Measurements from ENCODE around the gene NXF1. TPM values are rescaled to one million over a fixed set of nuclear protein-coding genes. Genes with fewer than 3 reads are reported as not detected.

NXF1 gene
- total RNA-seq, 1 experiment from 2014 or later: 69.0 TPM

- Histone ChIP-seq H3K4me1 (ENCODE audit: insufficient read depth, low read length) (no peaks in the 10 kb centered on the region), H2BK15ac (ENCODE audit: low read depth, low read length) (no peak overlapping the region), H2BK20ac (ENCODE audit: low read depth, low read length, poor library complexity, severe bottlenecking) (no peak overlapping the region), H3K79me2 (ENCODE audit: insufficient read depth, low read length) (peaks cover 21% of the 10 kb centered on the region; the same call in 1 of the 2 replicates), H3K4ac (ENCODE audit: low read depth, low read length) (no peak overlapping the region), H2AK5ac (ENCODE audit: insufficient read length, low read length) (no peak overlapping the region), H2AFZ (ENCODE audit: low read length) (no peak overlapping the region), H3K9me3 (ENCODE audit: control insufficient read depth, low read depth, low read length) (no peaks in the 10 kb centered on the region), H3K23me2 (ENCODE audit: insufficient read length, low read depth, low read length, poor library complexity, severe bottlenecking) (peaks cover 3% of the 10 kb centered on the region), H3K56ac (ENCODE audit: insufficient read length, low read depth, low read length) (no peak overlapping the region), H4K8ac (replicated peaks; ENCODE audit: insufficient read length, low read depth, low read length) (no peak overlapping the region), H3K9ac (ENCODE audit: extremely low read depth, insufficient read length, low read length) (no peak overlapping the region), H3K14ac (ENCODE audit: insufficient read depth, low read length) (no peak overlapping the region), H4K20me1 (ENCODE audit: control insufficient read depth, insufficient read depth, insufficient read length) (no peaks in the 10 kb centered on the region), H4K91ac (ENCODE audit: insufficient read length, low read depth, low read length) (no peak overlapping the region), H4K5ac (ENCODE audit: insufficient read length, low read depth, low read length) (no peak overlapping the region), H2BK120ac (ENCODE audit: low read depth, low read length, poor library complexity, severe bottlenecking) (no peak overlapping the region), H2BK12ac (ENCODE audit: insufficient read length, low read depth, low read length) (no peak overlapping the region), H3K27ac (ENCODE audit: insufficient read length, low read depth, low read length) (no peak overlapping the region), H3K4me2 (ENCODE audit: insufficient read depth, insufficient read length, low read length) (peak overlapping the region; percentile 38), H3K18ac (ENCODE audit: insufficient read length, low read depth, low read length) (no peak overlapping the region), H3T11ph (ENCODE audit: low read length) (no peak overlapping the region), H2BK5ac (ENCODE audit: insufficient read length, low read length) (no peak overlapping the region), H3K23ac (ENCODE audit: insufficient read length, low read depth, low read length) (no peak overlapping the region), H3K79me1 (ENCODE audit: insufficient read depth, low read depth, low read length, poor library complexity, severe bottlenecking) (peaks cover 9% of the 10 kb centered on the region), H3K27me3 (ENCODE audit: insufficient read depth, low read length) (no peaks in the 10 kb centered on the region)
- H3K9me3 Mint-ChIP-seq: no peaks in the 10 kb centered on the region
- H3K4me1 Mint-ChIP-seq: peaks cover 30 to 37% of the 10 kb centered on the region in 2 experiments
- H3K27me3 Mint-ChIP-seq (ENCODE audit: low read depth): no peaks in the 10 kb centered on the region
- H3K27ac Mint-ChIP-seq: peak overlapping the region in 2 of 3 experiments; percentile 42 to 51; a peak in 4 of 7 replicates
- no peak for DNase-seq
- TF ChIP-seq CTCF (conservative IDR thresholded peaks at IDR 0.05): no peak
- peak overlapping the region; percentile 13 to 97; a peak in 4 of 5 replicates for H3K4me3 Mint-ChIP-seq
- no CpG with 5 or more reads among the region's 10 CpGs for WGBS (ENCODE audit: extremely low coverage, insufficient read length, low lambda C conversion rate)
- peaks cover 20 to 32% (median 22%) of the 10 kb centered on the region in 3 experiments for H3K36me3 Mint-ChIP-seq (ENCODE audit: insufficient read depth in 1 of 3, low read depth in 3 of 3)
These were observed 50.1 kb downstream of the NXF1 start for GRCh38 chr11:62755086-62755615.
